ENCODE measurements around the gene ABCD2. TPM values are rescaled to one million over a fixed set of nuclear protein-coding genes. Genes with fewer than 3 reads are reported as not detected.

ABCD2 gene
- total RNA-seq, 1 donor from 2014 or later: 0.09 TPM

- no peak overlapping the region for H3K27ac Mint-ChIP-seq (ENCODE audit: unreplicated experiment)
- Histone ChIP-seq H3K4me3 (ENCODE audit: insufficient read depth, low read depth, low read length) (no peak overlapping the region), H3K9ac (ENCODE audit: low read length) (no peak overlapping the region), H3K79me2 (ENCODE audit: insufficient read depth, low read length) (no peaks in the 10 kb centered on the region), H3K4me2 (ENCODE audit: low read length) (no peak overlapping the region), H3K9me3 (ENCODE audit: insufficient read depth, low read depth, low read length) (no peaks in the 10 kb centered on the region), H3K36me3 (ENCODE audit: insufficient read depth, low read length) (no peaks in the 10 kb centered on the region), H3K27me3 (ENCODE audit: insufficient read depth, low read length) (no peaks in the 10 kb centered on the region), H2AFZ (ENCODE audit: low read depth, low read length) (no peak overlapping the region), H3K27ac (ENCODE audit: low read depth, low read length) (no peak overlapping the region), H3K4me1 (ENCODE audit: insufficient read depth, low read length) (no peaks in the 10 kb centered on the region), H4K20me1 (ENCODE audit: insufficient read depth, low read length) (no peaks in the 10 kb centered on the region)
- H3K4me1 Mint-ChIP-seq (ENCODE audit: low read depth, unreplicated experiment): no peaks in the 10 kb centered on the region
- no peaks in the 10 kb centered on the region for H3K27me3 Mint-ChIP-seq (ENCODE audit: low read depth, unreplicated experiment)
- peaks cover 2% of the 10 kb centered on the region for H3K9me3 Mint-ChIP-seq (ENCODE audit: unreplicated experiment)
- no peak for FAIRE-seq
- DNase-seq (ENCODE audit: low read depth): no peak
- TF ChIP-seq, protein P1, sequence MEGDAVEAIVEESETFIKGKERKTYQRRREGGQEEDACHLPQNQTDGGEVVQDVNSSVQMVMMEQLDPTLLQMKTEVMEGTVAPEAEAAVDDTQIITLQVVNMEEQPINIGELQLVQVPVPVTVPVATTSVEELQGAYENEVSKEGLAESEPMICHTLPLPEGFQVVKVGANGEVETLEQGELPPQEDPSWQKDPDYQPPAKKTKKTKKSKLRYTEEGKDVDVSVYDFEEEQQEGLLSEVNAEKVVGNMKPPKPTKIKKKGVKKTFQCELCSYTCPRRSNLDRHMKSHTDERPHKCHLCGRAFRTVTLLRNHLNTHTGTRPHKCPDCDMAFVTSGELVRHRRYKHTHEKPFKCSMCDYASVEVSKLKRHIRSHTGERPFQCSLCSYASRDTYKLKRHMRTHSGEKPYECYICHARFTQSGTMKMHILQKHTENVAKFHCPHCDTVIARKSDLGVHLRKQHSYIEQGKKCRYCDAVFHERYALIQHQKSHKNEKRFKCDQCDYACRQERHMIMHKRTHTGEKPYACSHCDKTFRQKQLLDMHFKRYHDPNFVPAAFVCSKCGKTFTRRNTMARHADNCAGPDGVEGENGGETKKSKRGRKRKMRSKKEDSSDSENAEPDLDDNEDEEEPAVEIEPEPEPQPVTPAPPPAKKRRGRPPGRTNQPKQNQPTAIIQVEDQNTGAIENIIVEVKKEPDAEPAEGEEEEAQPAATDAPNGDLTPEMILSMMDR (IDR thresholded peaks at IDR 0.05; ENCODE audit: insufficient read depth, low read depth, low read length): no peak
- no peak for TF ChIP-seq EZH2 (IDR thresholded peaks at IDR 0.05; ENCODE audit: insufficient read depth, low read length)
- H3K4me3 Mint-ChIP-seq (ENCODE audit: unreplicated experiment): no peak overlapping the region
- no peaks in the 10 kb centered on the region for H3K36me3 Mint-ChIP-seq (ENCODE audit: low read depth, unreplicated experiment)
These were observed 44.7 kb downstream of the ABCD2 start for GRCh38 chr12:39574785-39575497.

DNA sequence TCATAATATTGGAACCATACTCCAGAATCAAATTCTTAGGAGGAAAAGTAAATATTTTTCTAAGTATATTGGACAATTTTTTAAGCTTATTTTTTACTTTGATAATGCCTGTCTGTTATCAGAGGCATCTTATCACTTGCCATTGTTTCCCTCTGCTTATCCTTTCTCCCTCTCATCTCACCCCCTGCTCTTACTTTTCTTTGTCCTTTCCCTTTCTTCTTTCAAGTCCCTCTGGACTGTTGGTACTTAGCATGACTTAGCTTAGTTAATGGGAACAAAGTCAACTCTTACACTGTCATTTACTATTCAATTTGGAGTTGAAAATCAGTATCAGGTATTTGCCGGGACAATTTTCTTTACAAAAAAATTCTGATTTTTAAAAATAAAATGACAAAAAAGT, 45.2 kb downstream of the ABCD2 start:
- DNase-seq (ENCODE audit: low read depth): no peak
- no peak overlapping the region for H3K27ac Mint-ChIP-seq (ENCODE audit: unreplicated experiment)
- no peak overlapping the region for H3K4me3 ChIP-seq (ENCODE audit: insufficient read depth, low read depth, low read length)

More for the DNA sequence above, 45.2 kb downstream of the ABCD2 start:
- Mint-ChIP-seq H3K9me3 (ENCODE audit: unreplicated experiment) (peaks cover 8% of the 10 kb centered on the region), H3K4me1 (ENCODE audit: low read depth, unreplicated experiment) (no peaks in the 10 kb centered on the region), H3K4me3 (ENCODE audit: unreplicated experiment) (no peak overlapping the region), H3K36me3 (ENCODE audit: low read depth, unreplicated experiment) (no peaks in the 10 kb centered on the region), H3K27me3 (ENCODE audit: low read depth, unreplicated experiment) (no peaks in the 10 kb centered on the region)
- H3K4me2 ChIP-seq (ENCODE audit: low read length): no peak overlapping the region
- H3K27ac ChIP-seq (ENCODE audit: low read depth, low read length): no peak overlapping the region
- no peaks in the 10 kb centered on the region for H3K27me3 ChIP-seq (ENCODE audit: insufficient read depth, low read length)
- no peaks in the 10 kb centered on the region for H3K79me2 ChIP-seq (ENCODE audit: insufficient read depth, low read length)
- H2AFZ ChIP-seq (ENCODE audit: low read depth, low read length): no peak overlapping the region
- FAIRE-seq: no peak
- TF ChIP-seq EZH2 (IDR thresholded peaks at IDR 0.05; ENCODE audit: insufficient read depth, low read length): no peak
- TF ChIP-seq, protein P1 (IDR thresholded peaks at IDR 0.05; ENCODE audit: insufficient read depth, low read depth, low read length): no peak
- no peaks in the 10 kb centered on the region for H3K9me3 ChIP-seq (ENCODE audit: insufficient read depth, low read depth, low read length)
- H3K4me1 ChIP-seq (ENCODE audit: insufficient read depth, low read length): no peaks in the 10 kb centered on the region
- H3K36me3 ChIP-seq (ENCODE audit: insufficient read depth, low read length): no peaks in the 10 kb centered on the region
- no peak overlapping the region for H3K9ac ChIP-seq (ENCODE audit: low read length)
- no peaks in the 10 kb centered on the region for H4K20me1 ChIP-seq (ENCODE audit: insufficient read depth, low read length)

All from astrocyte (in vitro differentiated cells and primary cell).